GM10266 (cell line): Measurements from ENCODE around the gene CDCA7.

Experiments
- DNase-seq: peaks from one replicate; pipeline ENCODE4 v3.0.0; 2012; ENCODE audit errors: extremely low spot score
- CTCF ChIP-seq: IDR thresholded peaks from 2 replicates; pipeline ENCODE4 v1.5.1; 2012; ENCODE audit warnings: mild to moderate bottlenecking, low read depth; ENCODE audit not compliant: control insufficient read depth, insufficient read depth; ENCODE audit errors: missing control alignments

The CDCA7 gene

GRCh38 chr2:173351879-173352278 lies 2.8 kb upstream of the CDCA7 start:
- no peak for TF ChIP-seq CTCF
- DNase-seq = no peak

GRCh38 chr2:173353556-173353955 lies 1.1 kb upstream of the CDCA7 start:
- DNase-seq = no peak
- TF ChIP-seq CTCF = no peak

GRCh38 chr2:173354073-173354581 lies 545 bp upstream of the CDCA7 start:
- no peak for DNase-seq
- no peak for TF ChIP-seq CTCF

GRCh38 chr2:173355132-173355865 lies 627 bp downstream of the CDCA7 start:
- peak; percentile 58 for DNase-seq
- no peak for TF ChIP-seq CTCF

GRCh38 chr2:173355866-173356508 lies 1.3 kb downstream of the CDCA7 start:
- no peak for DNase-seq
- no peak for TF ChIP-seq CTCF

GRCh38 chr2:173357346-173357745 lies 2.7 kb downstream of the CDCA7 start:
- TF ChIP-seq CTCF = no peak
- no peak for DNase-seq

- no peak for DNase-seq
- no peak for TF ChIP-seq CTCF
Measured at GRCh38 chr2:173358616-173359015, 3.9 kb downstream of the CDCA7 start.
